ENCODE results near the gene GFM2. TPM values are rescaled to one million over a fixed set of nuclear protein-coding genes. Genes with fewer than 3 reads are reported as not detected.
A peak's percentile ranks its signal among the peaks of the same experiment; 100 is the strongest.

The GFM2 gene
- total and polyA plus RNA-seq, 2 of the 13 experiments (the other 11 are each of a cell fraction or from before 2014, with no cell fraction given), result 22.0 to 41.6 TPM

- TF ChIP-seq GZF1 (CRISPR knock-in tag; IDR thresholded peaks at IDR 0.05) (peak; percentile 49; the same call in 1 of the 2 replicates), ZNF580 (CRISPR knock-in tag; IDR thresholded peaks at IDR 0.05; ENCODE audit: borderline replicate concordance, low read depth) (no peak), ZBTB4 (CRISPR knock-in tag; IDR thresholded peaks at IDR 0.05; ENCODE audit: borderline replicate concordance) (no peak), MAX (IDR thresholded peaks at IDR 0.05) (peak; percentile 73), HCFC1 (IDR thresholded peaks at IDR 0.05; ENCODE audit: low read depth, low read length) (no peak), TAF15 (IDR thresholded peaks at IDR 0.05; ENCODE audit: low read depth, low read length, poor library complexity, severe bottlenecking) (no peak), ZNF761 (CRISPR knock-in tag; conservative IDR thresholded peaks at IDR 0.05) (no peak), AHDC1 (CRISPR knock-in tag; IDR thresholded peaks at IDR 0.05; ENCODE audit: borderline replicate concordance) (peak; percentile 65), FOXO1 (CRISPR knock-in tag; IDR thresholded peaks at IDR 0.05) (no peak), MTERF4 (CRISPR knock-in tag; IDR thresholded peaks at IDR 0.05) (peak; percentile 58; the same call in 1 of the 2 replicates), ZSCAN20 (CRISPR knock-in tag; IDR thresholded peaks at IDR 0.05; ENCODE audit: borderline replicate concordance) (peak; percentile 27; the same call in 1 of the 2 replicates), MYC (CRISPR knock-in tag; IDR thresholded peaks at IDR 0.05; ENCODE audit: borderline replicate concordance) (no peak; the same call in 1 of the 2 replicates)
Observed at GRCh38 chr5:74684900-74685851, 81.7 kb downstream of the GFM2 start, which contains the start of gene HEXB (continued).
